Hindlimb muscle (tissue), 1 donor: ENCODE results near the gene PKMYT1. TPM values are rescaled to one million over a fixed set of nuclear protein-coding genes. Genes with fewer than 3 reads are reported as not detected.

Experiments used
- DNase-seq: peaks from one replicate; pipeline ENCODE4 v3.0.0-alpha.2; 2013
- polyA plus RNA-seq: library from polyadenylated mRNA; unstranded; fragments of 120-200 nt; gene quantifications from one replicate; pipeline ENCODE4 v1.2.1, GENCODE V29; 2013; ENCODE audit not compliant: insufficient read length

PKMYT1 gene
- polyA plus RNA-seq, 1 donor, result 11.4 TPM

DNA sequence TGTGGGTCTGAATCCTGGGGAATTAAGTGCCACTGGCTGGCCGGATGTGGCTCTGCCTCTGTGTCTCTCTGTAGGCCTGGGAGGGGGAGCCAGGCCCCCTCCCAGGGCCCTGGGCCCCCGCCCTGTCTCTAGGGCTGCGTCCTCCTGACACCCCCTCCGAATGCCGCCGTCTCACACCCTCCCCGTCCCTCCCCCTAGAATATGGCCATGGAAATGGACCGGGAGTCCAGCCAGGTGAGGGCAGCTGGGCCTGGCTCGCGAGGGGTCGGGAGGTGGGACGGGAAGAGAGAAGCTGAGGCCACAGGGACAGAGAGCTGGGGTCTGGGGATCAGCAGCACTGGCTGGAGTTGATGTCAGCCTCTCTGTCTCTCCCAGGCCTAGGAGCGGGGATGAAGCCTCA is 16.1 kb upstream of the PKMYT1 start:
- DNase-seq, result no peak

DNA sequence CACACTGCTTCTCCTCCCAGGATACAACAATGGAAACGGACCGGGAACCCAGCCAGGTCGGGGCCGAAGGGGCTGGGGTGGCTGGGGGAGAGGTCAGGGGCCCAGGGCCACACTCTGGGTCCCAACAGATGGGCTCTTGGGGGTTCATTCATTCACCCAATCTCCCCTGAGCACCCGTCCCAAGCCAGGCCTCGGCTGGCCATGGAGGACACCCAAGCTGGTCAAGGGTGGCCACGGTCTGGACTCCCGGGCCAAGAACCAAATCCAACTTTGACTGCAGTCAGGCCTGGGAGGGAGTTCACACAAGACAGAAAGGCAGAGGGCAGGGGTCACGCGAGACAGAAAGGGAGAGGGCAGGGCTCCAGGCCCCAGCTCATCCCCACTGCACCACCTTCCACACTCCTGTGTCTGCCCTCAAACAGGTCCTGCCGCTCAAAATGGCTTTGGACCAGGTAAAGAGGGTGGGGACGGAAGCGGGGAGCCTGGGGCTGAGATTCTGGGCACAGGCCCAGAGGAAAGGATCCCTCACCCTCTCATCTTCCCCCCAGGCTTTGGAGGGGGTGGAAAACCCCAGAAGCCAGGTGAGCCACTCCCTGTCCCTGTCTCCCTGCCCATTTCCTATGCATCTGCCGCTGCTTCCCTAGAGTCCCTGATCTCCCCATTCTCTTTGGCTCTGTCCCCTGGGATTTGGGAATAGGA is 12.3 kb upstream of the PKMYT1 start:
- DNase-seq, result no peak

DNA sequence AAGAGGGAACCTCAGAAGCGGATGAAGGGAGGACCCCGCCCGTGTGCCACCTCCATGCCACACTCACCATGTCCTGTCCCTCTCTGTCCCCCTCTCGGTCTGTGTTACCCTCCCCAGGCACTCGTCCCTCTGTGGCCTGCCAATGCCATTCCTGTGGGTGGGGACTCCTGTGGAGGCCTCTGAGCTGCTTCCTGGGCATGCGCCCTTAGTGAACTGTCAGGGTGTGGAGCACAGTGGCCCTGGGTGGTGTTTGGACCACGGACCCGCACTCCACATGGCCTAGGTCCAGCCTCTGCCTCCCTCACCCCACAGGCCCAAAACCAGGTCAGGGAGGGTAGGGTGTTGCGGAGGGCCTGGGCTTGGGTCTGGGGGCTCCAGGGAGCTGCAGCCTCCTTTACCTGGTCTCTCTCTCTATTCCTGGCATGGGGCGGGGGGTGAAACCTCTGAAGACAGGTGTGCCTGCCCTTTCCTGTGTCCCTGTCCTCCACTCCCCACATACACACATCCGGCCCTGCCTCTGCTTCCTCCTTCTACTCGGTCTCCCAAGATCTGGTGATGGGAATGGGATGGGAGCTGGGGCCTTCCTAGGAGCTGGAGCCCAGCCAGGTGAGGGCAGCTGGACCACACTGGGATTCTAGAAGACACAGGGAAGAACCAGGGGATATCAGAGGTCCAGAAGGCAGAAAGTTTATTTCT is 11.5 kb upstream of the PKMYT1 start:
- DNase-seq, result no peak

DNA sequence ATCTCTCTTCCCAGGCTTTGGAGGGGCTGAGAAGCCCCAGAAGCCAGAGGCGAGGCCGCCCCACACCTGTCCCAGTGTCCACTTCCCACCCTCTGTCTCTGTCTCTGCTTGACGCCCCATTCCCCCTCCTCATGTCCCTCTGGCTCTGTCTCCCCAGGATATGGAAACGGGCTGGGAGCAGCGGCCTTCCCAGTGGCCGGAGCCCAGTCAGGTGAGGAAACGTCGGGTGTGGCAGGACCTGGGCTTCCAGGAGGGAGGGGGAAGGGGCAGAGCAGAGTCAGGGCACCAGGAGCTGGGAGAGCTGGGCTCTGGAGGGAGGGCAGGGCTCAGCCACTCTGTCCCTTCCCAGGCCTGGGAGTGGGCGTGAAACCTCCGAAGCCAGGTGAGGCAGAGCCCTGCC is 10.6 kb upstream of the PKMYT1 start:
- no peak for DNase-seq

DNA sequence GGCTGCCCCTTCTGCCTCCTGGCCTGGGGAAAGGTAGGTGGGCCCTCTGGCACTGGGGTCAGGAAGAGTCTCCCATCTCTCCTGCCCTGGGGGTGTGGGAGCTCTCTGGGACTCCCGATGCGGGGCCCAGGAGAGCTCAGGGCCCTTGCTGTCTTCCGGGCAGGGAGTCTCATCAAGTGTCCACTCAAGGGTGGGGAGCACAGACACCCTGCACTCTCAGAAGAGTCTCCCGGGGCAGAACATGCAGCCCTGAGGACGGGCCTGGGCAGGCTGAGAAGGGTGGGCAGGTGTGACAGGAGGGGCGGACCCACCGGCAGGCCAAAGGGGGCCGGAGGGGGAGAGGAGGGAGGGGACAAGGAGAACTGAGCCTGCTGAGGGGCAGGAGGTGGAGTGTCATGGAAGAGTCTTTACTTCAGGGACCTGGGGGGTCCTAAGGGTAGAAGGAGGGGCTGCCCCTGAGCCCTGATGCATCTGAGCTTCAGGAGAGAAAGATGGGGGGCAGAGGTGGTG is 8.4 kb upstream of the PKMYT1 start:
- DNase-seq, result no peak

DNA sequence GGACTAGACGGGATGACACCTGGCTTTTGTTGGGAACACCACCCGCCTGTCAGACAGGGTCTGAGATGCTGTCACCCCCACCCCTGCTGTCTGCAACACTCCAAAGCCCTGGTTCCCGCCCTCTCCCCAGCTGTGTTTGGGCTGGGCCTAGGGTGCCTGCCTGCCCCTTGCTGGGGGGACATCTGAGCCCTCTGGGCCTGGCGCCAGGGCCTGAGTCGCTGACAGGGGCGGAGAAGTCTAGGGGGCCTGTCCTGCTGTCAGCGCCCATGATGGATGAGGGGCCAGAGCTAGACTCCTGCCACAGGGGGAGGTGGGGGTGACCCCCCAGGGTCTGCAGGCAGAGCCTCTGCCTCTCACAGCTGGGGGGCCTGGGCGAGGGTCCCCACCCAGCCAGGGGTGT is 7.6 kb upstream of the PKMYT1 start:
- DNase-seq, result no peak

DNA sequence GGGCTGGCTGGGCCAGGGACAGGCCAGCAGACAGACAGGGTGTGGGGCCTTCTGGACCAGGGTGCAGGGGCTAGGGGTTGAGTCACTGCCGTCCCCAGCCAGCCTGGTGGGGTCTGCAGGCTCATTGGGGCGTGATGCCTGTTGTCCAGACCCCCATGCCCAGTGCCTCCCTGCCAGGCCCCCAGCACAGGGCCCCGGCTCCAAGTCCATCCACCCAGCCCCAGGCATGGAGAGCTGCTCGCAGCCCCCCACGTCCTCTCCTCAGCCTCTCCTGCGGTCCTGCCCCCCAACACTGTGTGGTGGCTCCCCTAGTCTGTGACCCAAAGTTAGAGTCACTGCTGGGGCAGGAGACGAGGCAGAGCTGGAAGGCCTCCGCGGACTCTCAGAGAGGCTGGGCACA is 7.0 kb upstream of the PKMYT1 start:
- no peak for DNase-seq

DNA sequence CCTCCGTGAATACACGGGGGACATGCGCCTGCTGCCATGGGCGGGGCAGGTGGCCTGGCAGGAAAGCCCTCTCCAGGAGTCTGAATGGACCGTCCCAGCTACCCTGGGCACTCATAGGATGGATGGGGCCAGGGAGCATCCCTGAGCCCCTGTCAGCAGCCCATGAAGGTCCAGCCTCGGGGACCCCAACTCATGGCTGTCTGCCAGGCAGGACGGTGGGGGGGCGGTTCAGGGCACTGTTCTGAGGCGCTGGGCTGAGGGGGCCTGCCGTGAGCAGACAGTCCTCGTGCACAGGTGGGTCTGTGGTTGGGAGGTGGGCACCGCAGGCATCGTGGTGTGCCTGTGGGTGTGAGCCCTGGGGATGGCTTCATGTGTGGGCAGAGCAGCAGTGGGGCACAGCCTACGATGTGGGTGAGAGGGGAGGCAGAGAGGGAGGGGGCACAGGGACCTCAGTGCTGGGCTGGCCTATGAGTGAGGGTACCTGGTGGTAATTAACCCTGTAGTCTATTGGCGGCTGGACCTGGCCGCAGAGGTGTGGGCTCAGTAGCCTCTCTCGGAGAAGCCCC is 6.5 kb upstream of the PKMYT1 start:
- no peak for DNase-seq

DNA sequence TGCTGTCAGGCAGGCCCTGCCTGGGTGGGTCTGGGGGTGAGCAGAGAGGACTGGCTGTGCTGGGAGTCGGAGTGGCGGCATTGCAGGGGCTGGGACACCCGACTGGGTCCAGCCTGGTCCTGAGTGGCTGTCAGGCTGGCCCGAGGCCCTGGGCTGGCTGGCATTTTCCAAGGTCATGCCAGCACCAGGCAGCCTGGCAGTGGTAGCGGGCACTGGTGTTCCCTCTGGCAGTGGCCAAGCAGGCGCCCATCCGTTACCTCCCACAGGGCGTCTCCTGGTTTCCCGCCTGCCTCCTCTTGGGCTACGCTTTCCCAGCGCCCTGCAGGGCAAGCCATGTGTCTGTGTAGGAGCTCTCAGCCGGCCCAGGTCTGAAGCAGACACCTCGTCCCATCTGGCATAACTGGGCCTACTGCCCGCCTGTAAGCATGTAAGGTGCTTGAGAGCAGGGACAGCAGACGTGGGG is 5.7 kb upstream of the PKMYT1 start:
- DNase-seq, result no peak

DNA sequence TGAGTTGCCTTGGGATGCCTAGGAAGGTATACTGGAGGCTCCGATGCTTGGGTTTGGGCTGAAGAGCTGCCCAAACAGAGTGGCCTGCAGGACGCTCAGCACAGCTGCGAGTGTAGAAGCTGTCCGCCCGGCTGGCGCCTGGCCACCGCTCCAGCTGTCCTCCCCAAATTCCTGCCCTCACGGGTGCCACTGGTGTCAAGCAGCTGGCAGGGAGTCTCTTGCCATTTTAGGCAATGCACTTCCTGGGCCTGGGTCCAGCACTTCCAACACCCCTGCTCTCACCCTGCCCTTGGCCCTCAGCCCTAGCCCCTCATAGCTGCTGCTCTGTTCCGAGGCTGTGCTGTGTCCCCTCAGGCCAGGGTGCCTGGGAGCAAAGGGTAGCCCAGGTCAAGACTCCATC is 5.2 kb upstream of the PKMYT1 start:
- DNase-seq, result peak; percentile 63

DNA sequence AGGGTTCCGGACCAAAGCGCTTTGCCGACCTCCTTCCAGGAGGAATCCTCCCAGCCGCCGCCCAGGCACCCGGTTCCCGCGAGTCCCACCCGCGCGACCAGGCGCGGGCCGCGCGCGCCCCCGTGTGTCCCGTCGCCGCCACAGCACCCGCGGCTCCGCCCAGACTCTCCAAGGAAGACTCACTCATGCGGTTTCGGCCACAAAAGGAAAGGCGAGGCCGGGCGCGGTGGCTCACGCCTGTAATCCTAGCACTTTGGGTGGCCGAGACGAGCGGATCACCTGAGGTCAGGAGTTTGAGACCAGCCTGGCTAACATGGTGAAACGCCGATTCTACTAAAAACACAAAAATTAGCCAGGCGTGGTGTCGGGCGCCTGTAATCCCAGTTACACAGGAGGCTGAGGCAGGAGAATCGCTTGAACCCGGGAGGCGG is 3.5 kb upstream of the PKMYT1 start:
- peak; percentile 76 for DNase-seq

DNA sequence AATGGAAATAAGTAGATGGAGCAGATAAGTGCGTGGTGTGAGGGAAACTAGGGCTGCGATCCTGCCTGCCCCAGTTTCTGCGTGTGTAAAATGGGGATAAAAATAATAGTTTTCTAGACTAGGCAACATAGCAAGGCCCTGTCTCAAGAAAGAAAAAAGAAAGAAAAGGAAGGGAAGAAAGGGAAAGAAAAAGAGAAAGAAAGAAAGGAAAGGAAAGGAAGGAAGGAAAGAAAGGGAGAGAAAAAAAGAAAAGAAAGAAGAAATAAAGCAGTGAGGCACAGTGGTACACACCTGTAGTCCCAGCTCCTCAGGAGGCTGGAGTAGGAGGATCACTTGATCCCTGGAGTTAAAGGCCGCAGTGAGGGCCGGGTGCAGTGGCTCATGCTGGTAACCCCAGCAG is 2.2 kb upstream of the PKMYT1 start:
- DNase-seq, result no peak

DNA sequence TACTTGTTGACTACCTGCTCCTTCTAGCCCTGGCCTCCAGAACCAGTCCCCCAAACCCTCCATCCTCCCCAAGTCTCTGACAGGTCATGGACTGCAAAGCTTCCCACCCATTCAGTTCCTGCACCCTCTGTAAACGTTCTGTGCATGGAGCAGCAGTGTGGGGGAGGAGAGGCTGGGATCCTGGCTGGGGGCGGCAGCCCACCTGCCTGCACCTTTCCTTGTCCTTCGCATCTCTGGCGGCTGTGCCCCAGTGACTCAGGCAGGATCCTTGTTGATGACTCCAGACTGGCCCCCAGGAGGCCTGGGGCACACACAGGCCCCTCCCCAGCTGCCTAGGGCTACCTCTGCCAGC is 1.6 kb upstream of the PKMYT1 start:
- DNase-seq, result no peak

DNA sequence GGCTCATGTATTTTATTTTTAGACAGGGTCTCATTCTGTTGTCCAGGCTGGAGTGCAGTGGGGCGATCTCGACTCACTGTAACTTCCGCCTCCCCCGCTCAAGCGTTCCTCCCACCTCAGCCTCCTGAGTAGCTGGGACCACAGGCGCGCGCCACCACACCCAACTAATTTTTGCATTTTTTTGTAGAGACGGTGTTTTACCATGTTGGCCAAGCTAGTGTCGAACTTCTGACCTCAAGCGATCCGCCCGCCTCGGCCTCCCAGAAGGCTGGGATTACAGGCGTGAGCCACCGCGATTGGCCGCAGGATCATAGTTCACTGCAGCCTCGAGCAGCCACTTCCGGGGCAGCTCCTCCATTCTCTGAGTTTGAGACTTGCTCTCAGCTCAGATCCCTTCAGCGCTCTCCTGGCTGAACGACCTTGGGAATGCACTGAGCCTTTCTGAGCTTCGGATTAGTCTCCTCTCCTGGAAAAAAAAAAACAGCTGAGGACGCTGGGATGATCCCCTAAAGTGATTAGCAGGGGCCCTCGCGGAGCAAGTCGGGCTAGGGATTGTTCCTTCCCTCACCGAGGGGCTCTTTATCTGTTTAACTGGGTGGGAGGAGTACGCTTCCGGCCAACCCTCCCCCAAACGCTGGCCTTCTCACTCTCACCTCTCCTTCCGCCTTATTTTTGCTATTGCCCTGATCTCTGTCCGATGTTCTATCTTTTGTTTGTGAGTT is 1.1 kb upstream of the PKMYT1 start:
- no peak for DNase-seq

DNA sequence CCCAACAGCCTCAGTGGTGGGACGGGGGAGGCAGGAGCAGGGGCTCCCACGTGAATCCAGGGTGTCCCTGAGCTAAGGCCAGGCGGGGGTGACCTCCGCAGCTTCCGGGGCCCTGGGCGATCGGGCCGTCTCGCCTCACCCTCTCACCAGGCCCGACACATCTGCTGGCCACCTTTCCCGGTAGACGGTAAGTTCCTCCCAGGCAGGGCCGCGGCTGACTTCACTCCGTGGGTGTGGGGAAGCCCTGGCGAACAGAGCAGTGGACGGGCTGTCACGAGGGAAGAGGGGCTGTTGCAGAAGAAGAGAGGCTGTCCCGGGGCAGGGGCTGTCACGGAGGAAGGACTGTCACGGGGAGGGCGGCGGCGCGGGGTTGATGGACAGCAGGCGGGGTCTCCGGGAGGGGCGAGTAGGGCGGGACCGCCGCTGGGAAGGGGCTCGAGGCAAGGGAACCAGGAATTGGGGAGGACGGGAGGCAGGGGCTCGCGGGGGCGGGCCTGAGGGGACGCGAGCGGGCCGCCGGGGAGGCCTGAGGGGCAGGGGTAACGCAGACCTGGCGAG is 498 bp downstream of the PKMYT1 start:
- DNase-seq, result no peak

DNA sequence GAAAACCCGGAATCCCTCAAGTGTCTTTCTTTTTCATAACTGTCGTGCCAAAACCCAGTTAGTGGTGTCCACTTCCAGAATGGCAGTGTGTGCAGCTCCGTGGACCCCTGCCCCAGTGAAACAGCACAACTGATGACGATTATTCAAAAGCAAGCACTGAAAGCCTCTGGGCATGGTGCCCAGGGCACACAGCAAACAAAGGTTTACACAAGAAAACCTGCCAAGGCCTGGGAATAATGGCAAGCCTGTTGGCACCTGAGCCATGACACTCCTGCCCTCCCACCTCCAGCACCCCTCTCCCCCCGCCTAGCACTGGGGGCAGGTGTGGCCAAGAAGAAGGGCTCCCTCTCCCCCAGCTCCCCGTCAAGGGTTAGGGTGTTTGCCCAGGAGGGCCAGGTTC is 2.8 kb downstream of the PKMYT1 start:
- DNase-seq, result no peak

DNA sequence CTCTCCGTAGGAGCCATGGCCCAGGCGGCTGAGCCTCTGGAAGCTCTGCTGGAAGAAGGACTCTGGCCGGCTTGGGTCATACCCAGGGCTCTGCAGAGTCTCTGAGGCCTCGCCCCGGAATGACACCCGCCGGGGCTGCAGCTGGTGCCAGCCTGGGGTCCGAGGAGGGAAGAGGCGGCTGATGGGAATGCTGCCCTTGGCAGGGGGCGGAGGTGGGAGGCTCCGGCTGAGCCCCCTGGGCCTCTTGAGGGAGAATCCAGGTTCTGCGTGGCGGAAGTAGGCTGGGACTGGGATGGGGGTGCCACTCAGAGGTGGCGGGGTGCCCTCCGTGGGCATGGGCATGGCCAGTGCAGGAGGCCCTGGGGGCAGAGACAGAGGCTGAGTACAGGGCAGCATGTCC is 3.6 kb downstream of the PKMYT1 start:
- no peak for DNase-seq

DNA sequence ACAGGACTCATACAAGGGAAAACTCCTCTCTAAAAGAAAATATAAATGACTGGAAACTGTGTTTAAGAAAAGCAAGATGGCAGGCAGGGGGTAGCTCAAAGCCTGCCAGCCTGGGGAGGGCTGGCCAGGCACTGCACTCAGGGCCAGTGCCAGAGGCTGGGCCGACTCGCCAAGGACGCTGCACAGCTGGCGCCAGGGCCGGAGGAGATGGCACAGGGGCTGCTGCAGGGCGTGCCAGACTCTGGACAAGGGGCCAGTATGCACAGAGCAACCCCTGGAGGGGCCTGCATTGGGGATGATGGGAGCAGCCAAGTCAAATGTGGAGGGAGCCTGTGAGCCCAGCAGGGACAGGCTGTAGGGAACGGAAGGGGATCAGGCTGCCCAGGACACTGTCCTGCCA is 4.0 kb downstream of the PKMYT1 start:
- DNase-seq, result no peak

DNA sequence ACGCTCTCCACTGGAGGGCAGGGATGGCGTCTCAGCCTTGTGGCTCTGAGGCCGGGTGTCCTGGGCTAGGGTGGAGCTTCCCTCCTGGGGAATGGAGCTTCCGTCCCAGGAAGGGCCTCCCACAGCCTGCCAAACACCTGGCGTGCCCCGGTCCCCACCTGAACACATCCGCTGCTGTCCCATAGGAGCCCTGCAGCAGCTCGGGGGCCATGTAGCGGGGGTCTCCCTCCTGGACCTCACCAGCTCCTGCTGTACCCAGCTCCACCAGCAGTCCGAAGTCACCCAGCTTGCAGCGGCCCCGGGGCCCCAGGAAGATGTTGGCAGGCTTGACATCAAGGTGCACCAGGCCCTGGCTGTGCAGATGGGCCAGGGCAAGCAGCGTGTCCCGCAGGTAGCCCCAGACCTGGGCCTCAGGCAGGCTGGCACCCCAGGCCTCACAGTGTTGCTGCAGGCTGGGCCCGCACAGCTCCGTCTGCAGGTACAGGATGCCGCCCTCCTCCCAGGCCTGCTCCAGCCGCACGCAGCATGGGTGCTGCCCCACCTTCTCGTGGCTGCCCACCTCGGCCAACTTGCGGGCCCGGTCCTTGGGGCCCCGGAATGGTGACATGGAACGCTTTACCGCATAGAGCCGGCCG is 5.0 kb downstream of the PKMYT1 start:
- no peak for DNase-seq

DNA sequence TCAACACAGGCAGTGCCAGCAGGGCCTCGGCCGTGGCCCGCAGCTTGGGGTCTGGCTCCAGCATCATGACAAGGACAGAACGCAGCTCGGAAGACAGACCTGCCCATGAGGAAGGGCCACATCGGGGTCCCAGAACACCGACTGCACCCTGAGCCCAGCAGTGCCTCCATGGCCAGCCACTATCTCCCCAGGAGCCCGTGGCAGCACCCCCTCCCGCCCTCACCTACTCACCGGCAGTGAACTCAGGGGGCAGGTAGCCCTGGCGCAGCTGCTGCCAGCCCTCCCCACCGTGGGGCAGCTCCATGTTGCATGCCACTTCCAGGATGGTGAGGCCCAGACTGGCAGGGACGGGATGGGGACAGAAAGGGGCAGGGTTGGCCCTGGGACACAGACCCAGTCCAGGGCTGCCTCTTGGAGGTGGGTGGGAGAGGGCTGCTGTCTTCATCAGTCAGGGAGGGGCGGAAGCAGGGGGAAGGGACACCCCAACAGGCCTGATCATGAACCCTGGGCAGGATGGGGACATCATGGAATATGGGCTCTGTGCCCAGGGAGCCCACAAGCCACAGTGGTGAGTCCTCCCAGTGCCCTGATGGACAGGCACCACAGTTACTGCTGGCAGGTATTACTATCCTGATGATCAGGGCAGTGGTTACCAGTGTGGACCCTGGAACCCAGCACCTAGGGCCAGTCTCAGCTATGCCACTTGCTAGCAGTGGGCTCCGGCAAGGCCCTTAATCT is 5.8 kb downstream of the PKMYT1 start:
- no peak for DNase-seq

DNA sequence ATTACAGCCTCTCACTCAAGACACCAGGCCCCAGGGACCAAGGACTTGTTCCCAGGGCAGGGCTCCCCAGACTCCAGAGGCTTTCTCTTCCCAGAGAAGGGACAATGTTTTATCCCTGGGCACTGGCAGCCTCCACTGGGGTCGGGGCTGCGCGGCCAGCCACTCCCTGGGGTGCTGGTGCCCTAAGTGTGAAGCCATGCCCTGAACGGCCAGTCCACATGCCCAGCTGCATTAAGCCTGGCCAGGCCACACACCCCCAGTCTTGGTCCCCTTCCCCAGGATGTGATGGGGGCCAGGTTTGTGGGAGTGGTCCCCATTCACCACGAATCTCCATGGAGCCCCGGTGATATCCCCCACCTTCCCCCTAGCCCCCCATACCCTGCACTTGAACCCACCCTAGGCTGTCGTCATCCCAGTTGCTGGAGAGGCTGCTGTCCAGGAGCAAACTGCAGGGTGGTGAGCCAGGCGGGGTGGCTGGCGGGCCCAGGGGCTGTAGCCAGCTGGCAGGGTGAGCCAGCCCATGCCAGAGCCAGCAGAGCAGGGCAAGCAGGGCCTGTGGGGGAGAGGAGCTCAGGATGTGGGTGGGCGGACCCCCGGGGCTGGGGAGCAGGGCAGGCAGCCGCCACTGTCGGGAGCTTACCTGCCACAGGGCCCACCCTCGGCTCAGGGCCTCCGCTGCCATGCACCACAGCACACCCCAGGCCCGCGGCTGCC is 6.5 kb downstream of the PKMYT1 start:
- no peak for DNase-seq
